Gastroesophageal sphincter (tissue), 3 donors: ENCODE data around the gene ZMYND19.
A peak's percentile ranks its signal among the peaks of the same experiment; 100 is the strongest.

ENCODE experiments used
- EP300 ChIP-seq: sonication (generic); formaldehyde crosslinking; IDR thresholded peaks from one replicate; pipeline ENCODE4 v1.6.1; 2017; ENCODE audit warnings: antibody characterized with exemption, mild to moderate bottlenecking
- POLR2A ChIP-seq, 2 donors: fragments of 450-650 bp; IDR thresholded peaks; one replicate each; pipeline ENCODE4 v1.6.1; 2017; ENCODE audit warnings: antibody characterized with exemption in 2 of 2, mild to moderate bottlenecking in 2 of 2, moderate library complexity in 1 of 2
- TF ChIP-seq, protein P1 (sequence below), 4 experiments: fragments of 200-600 bp in 2 of 4; fragments of 450-650 bp in 2 of 4; sonication (generic) in 1 of 4; IDR thresholded peaks; one replicate each; pipeline ENCODE4 v1.5.1; 2017 to 2019; ENCODE audit warnings: antibody characterized with exemption in 4 of 4, mild to moderate bottlenecking in 2 of 4, moderate library complexity in 2 of 4

DNA sequence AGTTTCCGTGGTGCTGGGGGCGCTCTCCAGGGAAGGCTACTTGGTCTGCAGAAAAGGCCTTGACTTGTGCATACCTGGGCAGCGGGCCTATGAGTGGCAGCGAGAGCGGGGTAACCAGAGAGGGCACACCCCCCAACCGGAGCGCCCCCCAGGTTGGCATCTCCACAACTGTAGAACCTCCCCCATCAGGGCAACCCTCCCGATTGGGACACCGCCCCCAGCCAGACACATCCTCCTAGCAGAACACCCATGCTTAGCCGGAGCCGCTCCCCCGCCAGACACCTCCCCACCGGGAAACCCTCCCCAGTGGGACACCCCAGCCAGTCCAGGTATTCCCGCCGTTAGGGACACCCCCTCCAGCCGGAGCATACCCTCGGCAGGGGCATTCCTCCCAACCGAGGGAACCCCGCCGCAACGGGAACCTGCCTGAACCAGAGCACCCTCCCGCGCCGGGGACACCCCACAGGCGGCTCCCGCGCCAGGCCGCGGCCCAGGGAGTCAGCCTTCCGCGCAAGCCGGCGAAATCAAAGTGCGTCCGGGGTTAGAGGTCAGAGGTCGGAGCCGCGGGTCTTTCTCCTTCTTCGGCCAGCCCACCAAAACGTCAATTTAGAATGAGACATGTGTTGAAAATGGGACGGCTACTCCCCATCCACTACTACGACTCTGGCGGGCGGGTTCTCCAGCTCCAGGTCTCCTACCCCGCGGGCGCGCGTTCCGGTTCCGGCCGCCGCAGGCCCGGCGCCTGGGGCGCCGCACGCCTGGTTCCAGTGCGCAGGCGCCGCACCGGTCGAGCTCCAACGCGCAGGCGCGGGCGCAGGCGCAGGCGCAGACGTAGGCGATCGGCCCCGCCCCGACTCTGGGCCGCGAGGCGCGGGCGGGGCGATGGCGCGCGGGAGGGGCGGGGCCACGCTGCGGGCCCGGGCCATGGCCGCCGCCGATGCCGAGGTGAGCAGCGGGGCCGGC lies 28.1 kb upstream of the ZMYND19 start, which contains the start of gene EHMT1:
- TF ChIP-seq, protein P1, sequence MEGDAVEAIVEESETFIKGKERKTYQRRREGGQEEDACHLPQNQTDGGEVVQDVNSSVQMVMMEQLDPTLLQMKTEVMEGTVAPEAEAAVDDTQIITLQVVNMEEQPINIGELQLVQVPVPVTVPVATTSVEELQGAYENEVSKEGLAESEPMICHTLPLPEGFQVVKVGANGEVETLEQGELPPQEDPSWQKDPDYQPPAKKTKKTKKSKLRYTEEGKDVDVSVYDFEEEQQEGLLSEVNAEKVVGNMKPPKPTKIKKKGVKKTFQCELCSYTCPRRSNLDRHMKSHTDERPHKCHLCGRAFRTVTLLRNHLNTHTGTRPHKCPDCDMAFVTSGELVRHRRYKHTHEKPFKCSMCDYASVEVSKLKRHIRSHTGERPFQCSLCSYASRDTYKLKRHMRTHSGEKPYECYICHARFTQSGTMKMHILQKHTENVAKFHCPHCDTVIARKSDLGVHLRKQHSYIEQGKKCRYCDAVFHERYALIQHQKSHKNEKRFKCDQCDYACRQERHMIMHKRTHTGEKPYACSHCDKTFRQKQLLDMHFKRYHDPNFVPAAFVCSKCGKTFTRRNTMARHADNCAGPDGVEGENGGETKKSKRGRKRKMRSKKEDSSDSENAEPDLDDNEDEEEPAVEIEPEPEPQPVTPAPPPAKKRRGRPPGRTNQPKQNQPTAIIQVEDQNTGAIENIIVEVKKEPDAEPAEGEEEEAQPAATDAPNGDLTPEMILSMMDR (IDR thresholded peaks at IDR 0.05), result no peak
- TF ChIP-seq POLR2A (IDR thresholded peaks at IDR 0.05), result peak; percentile 61 to 62
- TF ChIP-seq EP300, result no peak
